Measurements from ENCODE around the gene CDIP1. TPM values are rescaled to one million over a fixed set of nuclear protein-coding genes. Genes with fewer than 3 reads are reported as not detected.

Gene CDIP1
- total and polyA plus RNA-seq, 4 donors: 4.4 to 18.6 (median 12.0) TPM

- peak within 1 kb of the TSS; percentile 88 to 89 for H3K27ac ChIP-seq (ENCODE audit: low read depth in 1 of 2, low read length in 2 of 2)
- TF ChIP-seq EGR1 (IDR thresholded peaks at IDR 0.05; ENCODE audit: low read depth in 2 of 2): peak; percentile 92 to 97
- TF ChIP-seq SP1 (IDR thresholded peaks at IDR 0.05): peak; percentile 72
- peak; percentile 30 for TF ChIP-seq CTCF (IDR thresholded peaks at IDR 0.05; ENCODE audit: low read depth, low read length, missing input control)
- TF ChIP-seq, protein P1, sequence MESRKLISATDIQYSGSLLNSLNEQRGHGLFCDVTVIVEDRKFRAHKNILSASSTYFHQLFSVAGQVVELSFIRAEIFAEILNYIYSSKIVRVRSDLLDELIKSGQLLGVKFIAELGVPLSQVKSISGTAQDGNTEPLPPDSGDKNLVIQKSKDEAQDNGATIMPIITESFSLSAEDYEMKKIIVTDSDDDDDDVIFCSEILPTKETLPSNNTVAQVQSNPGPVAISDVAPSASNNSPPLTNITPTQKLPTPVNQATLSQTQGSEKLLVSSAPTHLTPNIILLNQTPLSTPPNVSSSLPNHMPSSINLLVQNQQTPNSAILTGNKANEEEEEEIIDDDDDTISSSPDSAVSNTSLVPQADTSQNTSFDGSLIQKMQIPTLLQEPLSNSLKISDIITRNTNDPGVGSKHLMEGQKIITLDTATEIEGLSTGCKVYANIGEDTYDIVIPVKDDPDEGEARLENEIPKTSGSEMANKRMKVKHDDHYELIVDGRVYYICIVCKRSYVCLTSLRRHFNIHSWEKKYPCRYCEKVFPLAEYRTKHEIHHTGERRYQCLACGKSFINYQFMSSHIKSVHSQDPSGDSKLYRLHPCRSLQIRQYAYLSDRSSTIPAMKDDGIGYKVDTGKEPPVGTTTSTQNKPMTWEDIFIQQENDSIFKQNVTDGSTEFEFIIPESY (IDR thresholded peaks at IDR 0.05): no peak
- no peak for TF ChIP-seq FOXA2 (IDR thresholded peaks at IDR 0.05)
- TF ChIP-seq YY1 (IDR thresholded peaks at IDR 0.05): peak; percentile 10
- TF ChIP-seq NR2F2 (IDR thresholded peaks at IDR 0.05): no peak
- peak in 1 of 2 donors; percentile 54 for TF ChIP-seq RAD21 (IDR thresholded peaks at IDR 0.05)
- TF ChIP-seq, protein P2, sequence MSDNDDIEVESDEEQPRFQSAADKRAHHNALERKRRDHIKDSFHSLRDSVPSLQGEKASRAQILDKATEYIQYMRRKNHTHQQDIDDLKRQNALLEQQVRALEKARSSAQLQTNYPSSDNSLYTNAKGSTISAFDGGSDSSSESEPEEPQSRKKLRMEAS (IDR thresholded peaks at IDR 0.05): peak; percentile 87
- peak in 1 of 2 donors; percentile 20 for TF ChIP-seq GABPA (IDR thresholded peaks at IDR 0.05 in 1 of 2, conservative IDR thresholded peaks at IDR 0.05 in 1 of 2)
- TF ChIP-seq, protein P3, sequence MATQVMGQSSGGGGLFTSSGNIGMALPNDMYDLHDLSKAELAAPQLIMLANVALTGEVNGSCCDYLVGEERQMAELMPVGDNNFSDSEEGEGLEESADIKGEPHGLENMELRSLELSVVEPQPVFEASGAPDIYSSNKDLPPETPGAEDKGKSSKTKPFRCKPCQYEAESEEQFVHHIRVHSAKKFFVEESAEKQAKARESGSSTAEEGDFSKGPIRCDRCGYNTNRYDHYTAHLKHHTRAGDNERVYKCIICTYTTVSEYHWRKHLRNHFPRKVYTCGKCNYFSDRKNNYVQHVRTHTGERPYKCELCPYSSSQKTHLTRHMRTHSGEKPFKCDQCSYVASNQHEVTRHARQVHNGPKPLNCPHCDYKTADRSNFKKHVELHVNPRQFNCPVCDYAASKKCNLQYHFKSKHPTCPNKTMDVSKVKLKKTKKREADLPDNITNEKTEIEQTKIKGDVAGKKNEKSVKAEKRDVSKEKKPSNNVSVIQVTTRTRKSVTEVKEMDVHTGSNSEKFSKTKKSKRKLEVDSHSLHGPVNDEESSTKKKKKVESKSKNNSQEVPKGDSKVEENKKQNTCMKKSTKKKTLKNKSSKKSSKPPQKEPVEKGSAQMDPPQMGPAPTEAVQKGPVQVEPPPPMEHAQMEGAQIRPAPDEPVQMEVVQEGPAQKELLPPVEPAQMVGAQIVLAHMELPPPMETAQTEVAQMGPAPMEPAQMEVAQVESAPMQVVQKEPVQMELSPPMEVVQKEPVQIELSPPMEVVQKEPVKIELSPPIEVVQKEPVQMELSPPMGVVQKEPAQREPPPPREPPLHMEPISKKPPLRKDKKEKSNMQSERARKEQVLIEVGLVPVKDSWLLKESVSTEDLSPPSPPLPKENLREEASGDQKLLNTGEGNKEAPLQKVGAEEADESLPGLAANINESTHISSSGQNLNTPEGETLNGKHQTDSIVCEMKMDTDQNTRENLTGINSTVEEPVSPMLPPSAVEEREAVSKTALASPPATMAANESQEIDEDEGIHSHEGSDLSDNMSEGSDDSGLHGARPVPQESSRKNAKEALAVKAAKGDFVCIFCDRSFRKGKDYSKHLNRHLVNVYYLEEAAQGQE (IDR thresholded peaks at IDR 0.05): peak; percentile 82
- no peak for TF ChIP-seq RXRA (IDR thresholded peaks at IDR 0.05)
- TF ChIP-seq TAF1 (conservative IDR thresholded peaks at IDR 0.05): peak; percentile 66
- H3K4me1 ChIP-seq (ENCODE audit: control insufficient read depth in 4 of 4, insufficient read depth in 4 of 4, low read length in 3 of 4): peaks cover 2 to 22% (median 12%) of the 10 kb centered on the region in 4 donors
- no peaks in the 10 kb centered on the region for H3K36me3 ChIP-seq (ENCODE audit: control insufficient read depth in 4 of 4, insufficient read depth in 3 of 4, low read depth in 1 of 4, low read length in 3 of 4)
- 9% methylated on average over 70 of the region's 70 CpGs for WGBS
- no peaks in the 10 kb centered on the region for H3K9me3 ChIP-seq (ENCODE audit: control insufficient read depth in 4 of 4, low read length in 3 of 4)
- peak; percentile 94 for DNase-seq (ENCODE audit: low spot score)
- H3K9ac ChIP-seq (ENCODE audit: low read depth in 1 of 2, low read length in 2 of 2): peak within 1 kb of the TSS; percentile 30 to 62
- no peaks in the 10 kb centered on the region for H3K27me3 ChIP-seq (ENCODE audit: control insufficient read depth in 4 of 4, insufficient read depth in 4 of 4, low read length in 3 of 4)
- H3K4me3 ChIP-seq (ENCODE audit: low read depth in 1 of 3, low read length in 3 of 3): peak within 1 kb of the TSS; percentile 76 to 89 (median 88)
Observed at GRCh38 chr16:4475880-4476788, 62.4 kb downstream of the CDIP1 start, which contains the start of gene HMOX2. Gene HMOX2, plus strand, starts transcription at chr16:4476398. Its CDS starts 29,127 bp downstream, at chr16:4505525.
